SHP77 (cell line): ENCODE data around the gene ANKS4B.
"Not testable (repeated sequence)": the region's sequence is repeated elsewhere in the genome, so short reads cannot be mapped to it uniquely, and the experiment has no call there.

ENCODE experiments used
- DNase-seq, 2 experiments: peaks; one replicate each; lab custom pipeline; 2025; lab: John Stamatoyannopoulos, UW

The ANKS4B gene

DNA sequence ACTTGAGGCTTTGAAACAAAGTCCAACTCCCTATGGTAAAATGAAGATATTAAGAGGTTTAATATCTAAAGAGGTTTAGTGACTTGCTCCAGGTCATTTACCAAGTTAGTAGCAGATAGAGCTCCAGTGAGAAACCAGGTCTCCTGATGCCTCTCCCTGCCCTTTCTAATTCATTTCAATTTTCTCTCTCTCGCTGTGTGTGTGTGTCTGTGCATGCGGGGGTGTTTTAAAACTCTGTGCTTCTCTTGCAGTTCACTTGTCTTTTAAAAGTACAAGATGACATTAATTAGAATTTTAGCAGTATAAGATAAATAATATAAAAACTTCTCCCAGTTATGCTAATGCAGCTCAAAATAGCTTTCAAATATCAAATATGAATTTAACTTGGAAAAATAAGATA is 13.9 kb upstream of the ANKS4B start:
- no peak for DNase-seq

- no peak for DNase-seq
Measured at GRCh38 chr16:21222495-21223337, 10.8 kb upstream of the ANKS4B start.

GRCh38 chr16:21223787-21224186 is 9.7 kb upstream of the ANKS4B start:
- DNase-seq: no peak

DNA sequence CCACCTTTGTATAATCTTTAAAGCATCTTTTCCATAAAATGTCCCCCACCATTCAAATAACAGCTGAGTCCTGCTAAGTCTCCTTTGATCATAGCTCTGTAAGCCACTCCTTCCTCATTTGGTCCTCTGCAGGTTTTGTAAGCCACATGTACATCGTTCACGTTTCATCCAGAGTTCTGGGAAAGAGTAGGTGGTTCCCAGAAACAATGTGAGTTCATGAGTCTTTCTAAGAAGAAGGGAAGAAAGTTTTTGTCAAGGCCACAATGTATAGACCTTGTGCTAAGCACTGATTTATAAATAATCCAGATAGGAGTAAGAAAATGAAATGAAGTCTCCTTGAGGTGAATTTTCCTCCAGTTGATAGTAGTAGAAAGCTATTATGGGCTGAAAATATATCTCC is 8.7 kb upstream of the ANKS4B start:
- no peak for DNase-seq

DNA sequence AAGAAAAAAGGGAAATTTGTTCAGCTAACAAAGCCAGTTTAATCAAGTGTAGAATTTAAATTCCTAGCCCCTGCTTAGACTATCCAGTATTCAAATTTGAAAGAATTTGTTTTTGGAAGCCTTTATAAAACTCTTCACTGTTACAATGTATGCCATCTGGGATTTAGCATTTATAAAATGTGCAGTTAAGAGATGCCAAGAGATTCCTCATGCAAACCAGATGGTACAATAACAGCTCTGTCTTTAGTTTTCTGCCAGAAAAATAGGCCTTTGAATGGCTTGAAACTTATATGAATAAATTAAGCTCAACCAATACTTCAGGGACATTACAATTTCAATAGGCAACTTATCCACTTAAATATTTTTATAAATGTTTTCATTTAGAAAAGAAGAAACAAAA is 6.8 kb upstream of the ANKS4B start:
- no peak for DNase-seq

DNA sequence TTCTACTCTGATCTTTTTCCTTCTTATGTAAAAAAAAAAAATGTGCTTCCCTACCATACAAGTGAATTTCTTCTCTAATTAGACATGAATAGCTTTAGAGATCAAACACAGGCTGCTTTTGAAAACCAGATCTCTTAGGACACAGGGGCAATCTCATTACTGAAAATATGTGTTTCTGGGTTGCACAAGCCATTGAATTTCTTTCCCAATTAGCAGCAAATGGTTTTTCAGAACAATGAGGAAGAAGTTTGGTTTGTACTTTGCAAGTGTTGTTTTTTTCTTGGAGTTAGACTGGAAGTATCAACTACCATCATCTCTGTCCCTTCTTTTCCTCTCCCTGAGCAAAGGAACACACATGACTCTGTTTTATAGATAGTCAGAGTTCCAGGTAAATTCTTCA is 5.6 kb upstream of the ANKS4B start:
- no peak for DNase-seq

DNA sequence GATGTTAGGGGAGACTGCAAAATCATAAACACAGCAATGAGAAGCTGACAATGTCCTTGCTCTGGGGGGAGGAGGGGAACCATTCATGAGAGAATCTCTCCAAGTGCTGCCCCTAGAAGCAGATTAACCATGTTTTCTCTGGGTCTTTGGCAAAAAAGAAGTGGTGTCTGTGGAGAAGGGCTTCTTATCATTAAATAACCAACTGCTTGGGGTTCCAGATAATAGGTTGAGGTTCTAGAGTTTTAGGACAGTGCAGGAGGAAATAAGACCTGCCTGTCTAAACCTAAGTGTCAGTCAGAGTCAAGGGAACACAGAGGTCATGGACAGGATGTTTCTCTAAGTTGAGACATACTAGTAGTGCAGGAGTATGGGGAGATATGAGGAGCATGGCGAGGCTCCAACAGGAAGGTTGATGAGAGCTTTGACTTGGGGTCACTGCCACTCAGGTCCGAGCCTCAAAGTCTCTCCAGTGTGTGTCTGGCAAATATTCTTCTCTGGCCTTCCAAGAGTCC is 5.1 kb upstream of the ANKS4B start:
- DNase-seq: no peak

DNA sequence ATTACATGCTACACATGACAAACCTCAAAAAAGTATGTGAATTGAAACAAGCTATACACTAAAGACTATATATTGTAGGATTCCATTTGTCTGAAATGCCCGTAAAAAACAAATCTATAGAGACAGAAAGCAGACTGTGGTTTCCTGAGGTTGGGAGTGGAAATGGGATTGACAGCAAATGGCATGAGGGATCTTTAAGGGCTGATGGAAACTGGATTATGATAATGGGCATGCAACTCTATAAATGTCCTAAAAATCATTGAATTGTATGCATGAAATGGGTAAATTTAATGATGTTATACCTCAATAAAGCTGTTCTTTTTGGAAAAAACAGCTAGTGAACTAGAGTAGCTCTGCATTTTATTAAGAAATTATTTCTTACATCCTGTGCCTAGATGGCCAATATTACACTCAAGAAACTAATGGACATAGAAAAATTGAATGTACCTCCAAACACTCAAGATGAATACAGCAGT is 416 bp upstream of the ANKS4B start:
- DNase-seq: no peak

DNA sequence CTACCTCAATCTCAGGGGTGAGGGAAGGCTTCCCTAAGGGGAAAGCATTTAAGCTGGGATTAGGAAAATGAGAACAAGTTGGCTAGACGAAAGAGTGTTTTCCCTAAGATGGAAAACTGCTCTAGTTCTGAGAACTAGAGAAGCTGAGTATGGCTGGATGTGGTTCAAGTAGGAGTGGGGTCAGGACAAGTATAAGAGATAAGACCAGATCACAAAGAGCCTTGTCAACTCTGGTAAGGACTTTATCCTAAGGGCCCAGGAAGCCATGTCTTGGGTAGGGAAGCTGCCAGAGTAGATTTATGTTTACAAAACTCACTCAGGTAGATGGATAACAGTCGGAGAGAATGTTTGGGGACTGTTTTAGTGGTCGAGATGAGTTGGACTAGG is 1.7 kb downstream of the ANKS4B start:
- no peak for DNase-seq

DNA sequence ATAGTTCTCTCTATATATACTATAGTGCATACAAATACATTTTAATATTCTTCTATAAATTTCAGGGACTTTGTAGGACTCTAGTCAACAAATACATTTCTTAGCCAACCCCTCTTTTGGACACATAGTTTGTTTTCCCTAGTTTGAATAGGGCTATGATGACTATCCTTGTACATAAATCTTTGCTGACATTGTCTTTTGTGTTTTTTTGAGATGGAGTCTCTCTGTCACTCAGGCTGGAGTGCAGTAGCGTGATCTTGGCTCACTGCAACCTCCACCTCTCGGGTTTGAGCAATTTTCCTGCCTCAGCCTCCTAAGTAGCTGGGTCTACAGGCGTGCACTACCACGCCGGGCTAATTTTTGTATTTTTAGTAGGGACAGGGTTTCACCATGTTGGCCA is 3.3 kb downstream of the ANKS4B start:
- no peak for DNase-seq

- no peak for DNase-seq
Measured at GRCh38 chr16:21239646-21240045, 6.1 kb downstream of the ANKS4B start.

GRCh38 chr16:21242756-21243155 is 9.3 kb downstream of the ANKS4B start:
- no peak for DNase-seq

DNA sequence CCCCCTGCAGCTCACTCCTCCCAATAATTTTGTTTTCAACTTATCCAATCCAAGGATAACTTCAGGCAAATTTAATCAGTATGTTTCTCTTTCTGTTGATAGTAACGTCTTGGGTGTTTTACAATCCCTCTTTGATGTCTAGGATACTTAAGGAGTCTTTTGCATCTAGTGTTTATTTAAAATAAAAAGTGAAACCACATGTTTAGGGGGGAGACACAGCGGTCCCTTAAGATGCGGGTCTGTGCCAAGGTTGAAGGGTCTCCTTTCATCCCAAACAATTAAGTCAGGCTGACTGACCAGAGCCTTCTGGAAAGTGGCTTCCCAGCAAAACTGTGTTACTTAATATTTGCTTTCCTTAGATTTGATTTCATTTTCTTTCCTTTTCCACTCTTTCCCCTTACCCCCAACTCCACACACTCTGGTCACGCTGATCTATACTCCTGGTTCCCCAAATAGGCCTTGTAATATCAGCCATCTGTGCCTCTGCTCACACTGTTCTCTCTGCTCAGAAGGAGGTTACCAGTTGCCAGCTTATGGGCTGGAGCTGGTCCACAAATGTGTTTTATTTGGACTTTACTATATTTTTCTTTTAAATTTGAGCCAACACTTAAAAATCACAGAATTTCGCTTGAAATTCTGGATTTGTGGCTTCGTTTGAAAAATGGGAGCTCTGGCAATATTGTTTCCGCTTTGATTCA is 11.2 kb downstream of the ANKS4B start:
- no peak for DNase-seq

GRCh38 chr16:21248179-21248578 is 14.7 kb downstream of the ANKS4B start:
- not testable (repeated sequence) for DNase-seq

DNA sequence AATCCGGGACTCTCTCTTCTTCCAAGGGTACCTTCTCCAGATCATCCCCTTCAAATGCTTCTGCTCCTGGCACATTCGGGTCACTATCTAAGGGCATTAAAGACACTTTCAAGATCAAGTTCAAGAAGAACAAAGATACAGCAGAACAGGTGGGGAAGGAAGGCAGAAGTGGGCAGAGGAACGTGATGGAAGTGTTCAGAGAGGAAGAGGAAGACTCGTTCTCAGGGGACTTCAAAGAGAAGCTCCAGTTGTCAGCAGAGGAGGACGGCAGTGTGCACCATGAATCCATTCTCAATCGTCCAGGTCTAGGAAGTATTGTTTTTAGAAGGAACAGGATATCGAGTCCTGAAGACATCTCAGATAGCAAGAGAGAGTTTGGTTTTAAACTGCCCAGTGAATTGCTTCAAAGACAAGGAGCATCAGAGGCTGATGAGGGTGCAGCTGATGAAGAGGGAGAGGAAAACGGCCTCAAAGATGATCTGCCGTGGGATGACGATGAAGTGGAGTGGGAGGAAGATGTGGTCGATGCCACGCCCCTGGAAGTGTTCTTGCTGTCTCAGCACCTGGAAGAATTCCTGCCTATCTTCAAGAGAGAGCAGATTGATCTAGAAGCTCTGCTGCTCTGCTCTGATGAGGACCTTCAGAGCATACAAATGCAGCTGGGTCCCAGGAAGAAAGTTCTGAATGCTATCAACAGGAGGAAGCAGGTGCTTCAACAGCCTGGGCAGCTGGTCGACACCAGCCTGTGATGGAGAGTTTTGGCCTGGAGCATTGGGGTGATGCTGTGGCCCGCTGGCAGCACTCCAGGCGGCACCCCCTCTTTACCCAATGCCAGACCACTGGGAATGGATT is 16.8 kb downstream of the ANKS4B start:
- no peak for DNase-seq

DNA sequence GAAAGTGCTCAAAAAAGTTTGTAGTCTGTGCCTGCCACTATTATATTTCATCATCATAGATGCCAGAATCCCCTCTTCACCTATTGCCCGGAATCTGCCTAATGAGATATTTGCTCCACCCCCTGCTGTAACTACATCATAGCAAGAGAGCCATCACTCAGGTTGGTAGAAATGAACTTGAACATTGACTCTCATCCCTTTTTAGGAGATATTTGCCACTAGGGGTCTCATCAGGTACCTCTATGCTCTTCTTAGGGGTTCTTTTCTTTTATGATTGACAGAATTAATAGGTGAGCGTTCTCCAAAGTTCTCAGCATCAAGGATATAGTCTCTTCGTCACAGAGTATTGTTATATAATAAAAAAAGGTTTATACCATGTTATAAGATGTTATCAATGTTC is 20.0 kb downstream of the ANKS4B start:
- DNase-seq: no peak

DNA sequence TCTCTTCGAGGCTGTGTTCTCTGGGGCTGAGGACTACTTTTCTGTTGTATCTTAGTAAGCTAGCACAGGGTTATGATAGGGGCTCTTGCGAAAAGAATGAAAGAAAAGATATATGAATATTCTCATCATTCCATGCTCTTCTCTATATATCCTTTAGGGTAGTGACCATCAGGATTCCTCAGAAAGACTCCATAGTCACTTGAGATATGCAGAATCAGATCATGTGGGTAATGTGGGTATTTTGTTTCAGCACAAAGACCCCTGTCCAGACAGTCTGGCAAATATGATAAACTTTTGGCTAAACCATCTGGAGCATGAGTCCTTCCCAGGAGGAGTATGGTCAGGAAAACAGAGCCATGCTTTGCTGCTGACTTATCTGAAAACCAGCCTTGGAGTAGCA is 23.1 kb downstream of the ANKS4B start:
- DNase-seq: no peak

GRCh38 chr16:21257284-21257683 is 23.8 kb downstream of the ANKS4B start:
- DNase-seq: no peak

GRCh38 chr16:21260870-21261791 is 27.6 kb downstream of the ANKS4B start:
- peak; percentile 7 to 17 for DNase-seq

DNA sequence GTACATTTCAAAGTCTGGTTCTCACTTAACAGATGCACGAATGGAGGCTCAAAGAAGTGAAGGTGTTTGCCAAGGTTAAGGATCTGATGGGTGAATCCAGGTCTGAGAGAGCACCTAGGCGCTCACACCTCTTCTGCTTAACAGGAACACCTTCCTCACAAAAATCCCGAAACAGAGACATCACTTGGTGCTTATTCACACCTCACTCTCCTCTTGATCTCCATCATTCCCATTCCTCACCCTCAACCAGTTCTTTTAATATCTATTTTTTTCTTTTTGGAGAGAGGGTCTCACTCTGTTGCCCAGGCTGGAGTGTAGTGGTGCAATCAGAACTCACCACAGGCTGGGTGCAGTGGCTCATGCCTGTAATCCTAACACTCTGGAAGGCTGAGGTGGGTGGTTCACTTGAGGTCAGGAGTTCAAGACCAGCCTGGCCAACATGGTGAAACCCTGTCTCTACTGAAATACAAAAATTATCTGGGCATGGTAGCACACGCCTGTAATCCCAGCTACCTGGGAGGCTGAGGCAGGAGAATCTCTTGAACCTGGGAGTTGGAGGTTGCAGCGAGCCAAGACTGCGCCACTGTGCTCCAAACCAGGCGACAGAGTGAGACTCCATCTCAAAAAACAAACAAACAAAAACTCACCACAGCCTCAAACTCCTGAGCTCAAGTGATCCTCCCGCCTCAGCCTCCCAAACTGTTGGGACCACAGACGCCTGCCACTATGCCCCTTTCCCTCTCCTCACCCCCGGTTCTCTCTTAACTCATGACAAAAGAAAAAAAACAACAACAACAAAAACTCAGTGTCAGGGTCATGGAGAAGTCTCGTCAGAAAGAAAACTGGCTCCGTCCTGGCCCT is 29.5 kb downstream of the ANKS4B start:
- DNase-seq: no peak
